ENCODE data around the gene GPR39. TPM values are rescaled to one million over a fixed set of nuclear protein-coding genes. Genes with fewer than 3 reads are reported as not detected.

GPR39 gene
- total RNA-seq, 4 donors from 2014 or later = 2.8 to 9.7 (median 5.4) TPM

DNA sequence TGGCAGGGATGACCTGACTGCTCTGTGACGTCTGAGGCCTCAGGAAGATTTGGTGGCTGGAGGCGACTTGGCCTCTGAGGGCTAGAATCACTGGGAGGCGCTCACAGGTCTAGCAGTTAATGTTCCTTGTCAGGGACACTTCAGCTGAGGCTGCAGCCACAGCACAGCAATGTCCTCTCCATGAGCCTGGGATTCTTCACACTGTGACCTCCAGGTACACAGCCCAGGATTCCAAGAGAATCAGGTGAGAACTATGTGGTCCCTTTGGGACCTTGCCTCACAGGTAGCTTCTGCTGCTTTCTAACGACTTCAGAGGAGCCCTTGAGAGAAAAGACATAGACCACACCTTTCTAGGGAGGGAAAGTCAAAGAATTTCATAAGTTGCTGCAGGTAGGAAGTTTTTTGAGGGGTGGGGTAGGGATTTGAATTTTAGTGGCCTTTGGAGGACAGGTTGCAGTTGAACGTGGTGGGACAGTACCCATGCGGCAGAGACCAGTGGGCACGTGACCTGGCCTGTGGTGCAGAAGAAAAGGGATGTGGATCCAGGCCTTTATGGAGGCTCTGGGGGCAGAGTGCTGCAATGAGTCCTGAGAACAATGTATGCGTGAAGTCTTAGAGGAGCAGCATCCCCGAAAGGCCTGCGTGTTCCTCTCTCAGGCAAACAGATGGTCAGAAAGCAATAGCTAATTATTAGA is 167.2 kb downstream of the GPR39 start:
- Histone ChIP-seq H3K4me1 (no peaks in the 10 kb centered on the region), H3K4me3 (replicated peaks in 1 of 3) (no peak overlapping the region), H3K36me3 (no peaks in the 10 kb centered on the region), H3K27me3 (no peaks in the 10 kb centered on the region), H3K9me3 (no peaks in the 10 kb centered on the region), H3K27ac (no peak overlapping the region)
- intact Hi-C loops (cut with DNase I) = no loop called here
- no peak for DNase-seq
- no peak for TF ChIP-seq POLR2A (IDR thresholded peaks at IDR 0.05)
- TF ChIP-seq, protein P1, sequence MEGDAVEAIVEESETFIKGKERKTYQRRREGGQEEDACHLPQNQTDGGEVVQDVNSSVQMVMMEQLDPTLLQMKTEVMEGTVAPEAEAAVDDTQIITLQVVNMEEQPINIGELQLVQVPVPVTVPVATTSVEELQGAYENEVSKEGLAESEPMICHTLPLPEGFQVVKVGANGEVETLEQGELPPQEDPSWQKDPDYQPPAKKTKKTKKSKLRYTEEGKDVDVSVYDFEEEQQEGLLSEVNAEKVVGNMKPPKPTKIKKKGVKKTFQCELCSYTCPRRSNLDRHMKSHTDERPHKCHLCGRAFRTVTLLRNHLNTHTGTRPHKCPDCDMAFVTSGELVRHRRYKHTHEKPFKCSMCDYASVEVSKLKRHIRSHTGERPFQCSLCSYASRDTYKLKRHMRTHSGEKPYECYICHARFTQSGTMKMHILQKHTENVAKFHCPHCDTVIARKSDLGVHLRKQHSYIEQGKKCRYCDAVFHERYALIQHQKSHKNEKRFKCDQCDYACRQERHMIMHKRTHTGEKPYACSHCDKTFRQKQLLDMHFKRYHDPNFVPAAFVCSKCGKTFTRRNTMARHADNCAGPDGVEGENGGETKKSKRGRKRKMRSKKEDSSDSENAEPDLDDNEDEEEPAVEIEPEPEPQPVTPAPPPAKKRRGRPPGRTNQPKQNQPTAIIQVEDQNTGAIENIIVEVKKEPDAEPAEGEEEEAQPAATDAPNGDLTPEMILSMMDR (IDR thresholded peaks at IDR 0.05) = no peak
- WGBS, 2 donors = 88 to 91% methylated on average over 10 of the region's 10 CpGs

DNA sequence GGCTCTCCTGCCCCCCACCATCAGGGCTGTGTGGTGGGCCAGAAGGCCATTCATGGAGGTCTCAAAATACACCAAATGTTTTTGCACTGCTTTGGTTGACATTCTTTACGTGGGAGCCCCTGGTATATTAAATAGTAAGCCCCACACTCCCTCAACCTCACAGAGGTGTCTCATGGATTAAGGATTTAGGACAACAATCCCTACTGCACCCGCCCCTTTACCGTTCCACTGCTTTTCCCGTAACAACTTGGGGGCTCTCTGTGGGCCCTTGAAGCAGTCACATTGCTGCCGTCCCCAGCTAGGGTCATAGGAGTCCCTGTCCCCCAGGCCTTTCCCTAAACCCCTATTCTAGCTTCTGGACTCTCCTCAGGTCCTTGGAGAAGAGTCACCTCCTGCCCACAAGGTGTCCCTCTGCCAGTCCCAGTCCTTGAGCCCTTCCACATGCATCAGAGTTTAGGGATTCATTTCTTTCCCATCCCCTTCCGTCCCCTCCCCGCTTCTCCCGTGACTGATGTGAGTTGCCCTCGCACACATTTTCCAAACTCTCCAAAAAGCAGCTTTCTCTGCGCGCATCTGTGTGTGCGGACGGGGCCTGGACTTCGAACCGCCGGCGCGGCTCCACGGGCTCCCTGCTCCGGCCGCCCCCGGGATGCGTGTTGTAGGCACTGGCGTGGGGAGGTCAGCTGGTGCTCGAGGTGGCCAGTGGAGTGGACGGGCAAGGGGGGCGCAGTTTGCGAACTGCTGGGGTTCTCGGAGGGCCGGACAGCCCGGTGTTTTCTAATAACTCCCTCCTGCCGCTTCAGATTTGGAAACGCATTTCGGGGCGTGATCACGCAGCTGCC is 168.6 kb downstream of the GPR39 start:
- H3K4me3 ChIP-seq (replicated peaks in 1 of 3) = no peak overlapping the region
- DNase-seq = no peak
- no peaks in the 10 kb centered on the region for H3K4me1 ChIP-seq
- intact Hi-C loops (cut with DNase I) = no loop called here
- H3K36me3 ChIP-seq = no peaks in the 10 kb centered on the region
- no peak overlapping the region for H3K27ac ChIP-seq
- no peaks in the 10 kb centered on the region for H3K27me3 ChIP-seq
- no peaks in the 10 kb centered on the region for H3K9me3 ChIP-seq
- WGBS, 2 donors = 95 to 97% methylated on average over 36 of the region's 36 CpGs
- TF ChIP-seq, protein P1 (IDR thresholded peaks at IDR 0.05) = no peak
- TF ChIP-seq POLR2A (IDR thresholded peaks at IDR 0.05) = no peak

DNA sequence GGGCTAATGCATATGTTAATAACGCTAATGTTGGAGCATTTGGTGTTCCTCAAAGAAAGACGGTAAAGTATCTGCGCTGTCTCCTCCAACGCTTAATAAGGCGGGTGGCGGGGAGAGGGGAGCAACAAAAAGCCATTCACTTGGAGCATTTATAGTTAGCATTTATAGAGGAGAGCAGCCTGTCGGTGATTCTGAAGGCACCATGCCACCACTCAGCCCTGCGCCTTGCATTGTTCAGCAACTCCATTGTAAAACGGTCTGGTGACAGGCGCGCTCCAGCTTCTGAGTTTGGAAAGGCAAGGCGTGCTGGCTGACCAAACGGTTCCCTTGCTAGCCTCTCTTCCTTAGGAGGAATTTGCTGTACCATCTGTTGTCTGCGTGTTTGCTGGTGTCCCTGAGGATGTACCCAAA is 169.5 kb downstream of the GPR39 start:
- no peaks in the 10 kb centered on the region for H3K36me3 ChIP-seq
- no peaks in the 10 kb centered on the region for H3K27me3 ChIP-seq
- WGBS, 2 donors = 89 to 93% methylated on average over 14 of the region's 14 CpGs
- H3K9me3 ChIP-seq = no peaks in the 10 kb centered on the region
- no peak for DNase-seq
- no peak overlapping the region for H3K27ac ChIP-seq
- intact Hi-C loops (cut with DNase I) = no loop called here
- TF ChIP-seq, protein P1 (IDR thresholded peaks at IDR 0.05) = no peak
- no peak for TF ChIP-seq POLR2A (IDR thresholded peaks at IDR 0.05)
- no peak overlapping the region for H3K4me3 ChIP-seq (replicated peaks in 1 of 3)
- H3K4me1 ChIP-seq = no peaks in the 10 kb centered on the region

DNA sequence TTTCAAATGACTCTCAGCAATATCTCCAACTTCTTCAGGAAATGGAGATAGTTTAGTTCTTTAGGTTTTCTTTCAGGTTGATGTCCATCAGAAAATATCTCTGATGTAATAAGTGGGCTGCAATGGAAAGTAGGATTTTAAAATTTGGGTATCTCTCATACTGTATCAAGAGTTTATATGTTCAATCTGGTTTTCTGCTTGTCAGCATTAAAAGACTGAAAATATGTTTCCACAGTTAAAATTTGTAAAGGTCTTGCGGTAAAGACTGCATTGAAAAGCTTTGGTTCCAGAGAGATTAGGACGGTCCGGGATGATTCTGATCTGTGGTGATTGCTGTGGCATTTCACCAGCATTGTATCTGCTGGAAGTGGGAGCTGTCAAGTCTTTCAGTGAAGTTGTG is 170.2 kb downstream of the GPR39 start:
- Histone ChIP-seq H3K27me3 (no peaks in the 10 kb centered on the region), H3K9me3 (no peaks in the 10 kb centered on the region), H3K27ac (no peak overlapping the region), H3K4me1 (no peaks in the 10 kb centered on the region), H3K4me3 (replicated peaks in 1 of 3) (no peak overlapping the region), H3K36me3 (no peaks in the 10 kb centered on the region)
- TF ChIP-seq POLR2A (IDR thresholded peaks at IDR 0.05) = no peak
- TF ChIP-seq, protein P1 (IDR thresholded peaks at IDR 0.05) = no peak
- 97 to 98% methylated on average over 3 of the region's 3 CpGs for WGBS, 2 donors
- DNase-seq = no peak
- intact Hi-C loops (cut with DNase I) = no loop called here

DNA sequence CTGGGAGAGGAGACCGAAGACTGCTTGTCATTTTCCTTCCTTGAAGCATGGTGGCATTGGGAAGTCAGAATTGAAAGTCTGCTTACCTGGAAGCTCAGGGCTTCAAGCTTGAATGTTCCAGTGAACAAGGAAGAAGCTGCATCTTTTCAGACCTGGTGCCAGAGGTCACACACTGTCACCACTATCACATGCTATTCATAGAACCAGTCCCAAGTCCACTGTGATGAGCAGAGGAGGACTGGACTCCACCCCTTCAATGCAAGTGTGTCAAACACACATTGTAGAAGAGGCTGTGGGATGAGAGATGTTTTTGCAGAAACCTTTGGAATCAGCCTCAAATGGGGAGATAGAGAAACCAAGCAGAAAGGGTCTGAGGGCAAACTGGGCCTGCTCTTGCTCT is 172.0 kb downstream of the GPR39 start:
- no peaks in the 10 kb centered on the region for H3K36me3 ChIP-seq
- H3K4me1 ChIP-seq = no peaks in the 10 kb centered on the region
- intact Hi-C loops (cut with DNase I) = no loop called here
- WGBS, 2 donors = 87 to 89% methylated on average over 1 of the region's 1 CpG
- no peak overlapping the region for H3K27ac ChIP-seq
- no peak for TF ChIP-seq POLR2A (IDR thresholded peaks at IDR 0.05)
- TF ChIP-seq, protein P1 (IDR thresholded peaks at IDR 0.05) = no peak
- no peak overlapping the region for H3K4me3 ChIP-seq (replicated peaks in 1 of 3)
- H3K27me3 ChIP-seq = no peaks in the 10 kb centered on the region
- DNase-seq = no peak
- H3K9me3 ChIP-seq = no peaks in the 10 kb centered on the region

Data from thyroid gland (tissue), 4 donors.